K562 (cell line): ENCODE data around the gene FUNDC2. TPM values are rescaled to one million over a fixed set of nuclear protein-coding genes. Genes with fewer than 3 reads are reported as not detected.

Experiments
- CBX8 ChIP-seq: fragments of 200-600 bp; sonication (generic); IDR thresholded peaks from 2 replicates; pipeline ENCODE4 v1.6.1; 2012; ENCODE audit warnings: borderline replicate concordance, mixed run types, low read depth, mild to moderate bottlenecking, moderate library complexity, mixed read lengths, low read length, control low read depth, inconsistent platforms; ENCODE audit not compliant: poor library complexity, severe bottlenecking; ENCODE audit errors: extremely low read depth
- FOXP1 ChIP-seq: sonication (generic); formaldehyde crosslinking; IDR thresholded peaks from 2 replicates; pipeline ENCODE4 v1.8.0; 2022; ENCODE audit warnings: mild to moderate bottlenecking, missing genetic modification reagents
- KAT8 ChIP-seq: fragments of 450-650 bp; IDR thresholded peaks from 2 replicates; pipeline ENCODE4 v1.6.1; 2016; ENCODE audit warnings: low read depth, mild to moderate bottlenecking
- MLLT1 ChIP-seq, 2 experiments: fragments of 450-650 bp; IDR thresholded peaks; 2 replicates each; pipeline ENCODE4 v1.6.1; 2016
- REST ChIP-seq, 2 experiments: fragments of 450-650 bp; formaldehyde crosslinking in 1 of 2; IDR thresholded peaks; 2 replicates each; pipeline versions ENCODE4 v1.4.0 to v1.6.1; 2014 to 2020; ENCODE audit warnings: mild to moderate bottlenecking in 2 of 2, borderline replicate concordance in 1 of 2, low read depth in 1 of 2
- TBL1XR1 ChIP-seq, 2 experiments: IDR thresholded peaks; 2 replicates each; pipeline ENCODE4 v1.6.1; 2012; ENCODE audit warnings: improper control_type of control experiment in 2 of 2, low read length in 2 of 2, mild to moderate bottlenecking in 1 of 2
- ZHX1 ChIP-seq: fragments of 150-350 bp; conservative IDR thresholded peaks from 2 replicates; pipeline ENCODE4 v1.6.1; 2014; ENCODE audit warnings: low read length
- ZNF197 ChIP-seq: fragments of 200-800 bp; sonication (Bioruptor generic); IDR thresholded peaks from 2 replicates; pipeline ENCODE4 v1.6.1; 2016; ENCODE audit warnings: low read depth, missing genetic modification characterization, missing compliant biosample characterization
- ZNF518B ChIP-seq: fragments of 250-450 bp; sonication (Bioruptor Pico); IDR thresholded peaks from 2 replicates; pipeline ENCODE4 v1.5.0; 2021; ENCODE audit warnings: mild to moderate bottlenecking, moderate library complexity
- ZNF77 ChIP-seq: fragments of 250-450 bp; sonication (Bioruptor Pico); IDR thresholded peaks from 2 replicates; pipeline ENCODE4 v1.5.0; 2020
- polyA plus RNA-seq, 8 experiments: library from polyadenylated mRNA; depleted of rRNA in 4 of 8; stranded (reverse) in 5 of 8; unstranded in 3 of 8; fragments of >200 nt; fragmentation: Nextera tagmentation in 2 of 8; fragmentation: Illumina TruSeq in 1 of 8; extraction: Ambion mirVana in 2 of 8; extraction: Trizol in 1 of 8; gene quantifications; 2 replicates each; pipeline versions ENCODE4 v1.2.1 to v1.2.3, GENCODE V29; 2011 to 2014; ENCODE audit warnings: inconsistent platforms in 1 of 8, missing spikeins in 1 of 8
- total RNA-seq, 7 experiments: library from RNA; depleted of rRNA in 6 of 7; stranded (reverse); fragments of >200 nt in 6 of 7; fragmentation: Illumina TruSeq in 2 of 7; extraction: Trizol in 2 of 7; gene quantifications; 2 replicates each; pipeline versions ENCODE4 v1.2.1 to v1.2.3, GENCODE V29; 2011 to 2021; ENCODE audit warnings: low replicate concordance in 1 of 7

FUNDC2 gene
- total and polyA plus RNA-seq, 9 of the 15 experiments (the other 6 are each of a cell fraction or from before 2014, with no cell fraction given), result 50.6 to 235 (median 123) TPM

- TF ChIP-seq ZNF518B (no peak), TBL1XR1 (IDR thresholded peaks at IDR 0.05; ENCODE audit: low read length in 2 of 2) (no peak), MLLT1 (IDR thresholded peaks at IDR 0.05) (0 out of 4 replicates have a peak, but pooled peaks have one; percentile 22 to 34), ZNF197 (no peak), ZNF77 (no peak), ZHX1 (no peak), REST (IDR thresholded peaks at IDR 0.05; ENCODE audit: borderline replicate concordance) (no peak), REST (CRISPR knock-in tag; IDR thresholded peaks at IDR 0.05; ENCODE audit: low read depth) (0 out of 2 replicates have a peak, but pooled peaks have one; percentile 15), CBX8 (no peak), KAT8 (no peak), FOXP1 (no peak)
Measured at GRCh38 chrX:155070975-155071693, 44.5 kb downstream of the FUNDC2 start, which contains the start of the genes BRCC3, CMC4 and MTCP1 (continued).
